8988T (cell line): ENCODE data around the gene ARHGAP45.

Experiments
- DNase-seq: peaks from one replicate; pipeline ENCODE4 v3.0.0; 2011

Gene ARHGAP45

GRCh38 chr19:1040476-1041271, 26.3 kb upstream of the ARHGAP45 start:
- peak; percentile 98 for DNase-seq

- DNase-seq = no peak
Observed at GRCh38 chr19:1041272-1041834, 25.6 kb upstream of the ARHGAP45 start.

GRCh38 chr19:1041835-1042685, 24.9 kb upstream of the ARHGAP45 start:
- DNase-seq = no peak

- DNase-seq = no peak
Observed at GRCh38 chr19:1042689-1043511, 24.1 kb upstream of the ARHGAP45 start.

GRCh38 chr19:1045247-1045603, 21.7 kb upstream of the ARHGAP45 start:
- DNase-seq = peak; percentile 85

- no peak for DNase-seq
Observed at GRCh38 chr19:1046117-1046626, 20.8 kb upstream of the ARHGAP45 start.

GRCh38 chr19:1046836-1047695, 19.9 kb upstream of the ARHGAP45 start:
- DNase-seq = no peak

- DNase-seq = no peak
Observed at GRCh38 chr19:1047696-1048147, 19.2 kb upstream of the ARHGAP45 start.

GRCh38 chr19:1049106-1049505, 17.9 kb upstream of the ARHGAP45 start:
- no peak for DNase-seq

- DNase-seq = no peak
Observed at GRCh38 chr19:1049800-1050199, 17.2 kb upstream of the ARHGAP45 start.

- no peak for DNase-seq
Observed at GRCh38 chr19:1050989-1051788, 15.8 kb upstream of the ARHGAP45 start.

GRCh38 chr19:1051791-1052190, 15.2 kb upstream of the ARHGAP45 start:
- DNase-seq = no peak

GRCh38 chr19:1052349-1052975, 14.5 kb upstream of the ARHGAP45 start:
- DNase-seq = no peak

GRCh38 chr19:1053176-1054101, 13.5 kb upstream of the ARHGAP45 start:
- DNase-seq = no peak

- no peak for DNase-seq
Observed at GRCh38 chr19:1054102-1055027, 12.6 kb upstream of the ARHGAP45 start.

- no peak for DNase-seq
Observed at GRCh38 chr19:1055028-1055425, 11.9 kb upstream of the ARHGAP45 start.

- DNase-seq = no peak
Observed at GRCh38 chr19:1055886-1056620, 10.9 kb upstream of the ARHGAP45 start.
